ENCODE data around the gene ZNF93.
"Not testable (repeated sequence)": the region's sequence is repeated elsewhere in the genome, so short reads cannot be mapped to it uniquely, and the experiment has no call there.

Gene ZNF93

DNA sequence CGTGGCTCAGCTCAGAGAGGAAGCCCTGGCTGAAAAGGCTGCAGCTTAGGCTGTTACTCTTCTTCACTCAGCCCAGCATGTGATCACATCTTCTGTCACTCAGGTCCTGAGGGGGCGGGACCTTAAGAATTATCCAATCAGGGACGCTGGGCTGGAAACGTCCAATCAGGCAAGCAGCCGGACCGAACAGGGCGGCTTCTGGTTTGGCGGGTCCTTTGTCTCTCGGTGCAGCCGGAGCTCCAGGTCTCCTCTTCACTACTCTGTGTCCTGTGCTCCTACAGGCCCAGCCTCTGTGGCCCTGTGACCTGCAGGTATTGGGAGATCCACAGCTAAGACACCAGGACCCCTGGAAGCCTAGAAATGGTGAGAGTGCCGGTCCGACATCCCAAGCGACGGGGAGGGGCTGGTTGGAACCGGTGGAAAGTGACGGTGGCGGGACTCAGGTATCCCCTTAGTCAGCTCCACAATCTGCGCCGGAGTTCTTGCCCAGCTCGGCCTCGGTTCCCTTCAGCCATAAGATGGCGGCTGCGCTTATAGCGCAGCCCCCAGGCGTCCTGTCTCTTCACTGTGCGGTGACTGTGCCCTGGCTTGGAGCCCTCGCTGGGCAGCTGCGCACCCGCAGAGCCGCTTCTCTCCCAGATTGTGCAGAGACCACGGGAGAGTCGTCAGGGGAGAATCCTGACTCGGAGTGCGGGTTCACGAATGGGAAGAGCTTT is at the start of gene ZNF93:
ZNF93 (plus strand) TSS at position 218 of the 716 bp plus-strand sequence; CDS start at position 361, 143 bp downstream.
- peak within 1 kb of the TSS; percentile 78 for H3K4me3 ChIP-seq (ENCODE audit: low read depth, low read length)
- in situ Hi-C loops (cut with HindIII; ENCODE audit: low sequenced_read_pairs): no loop called here
- peak; percentile 98 for DNase-seq (ENCODE audit: low read depth, low spot score)
- TF ChIP-seq, protein P1, sequence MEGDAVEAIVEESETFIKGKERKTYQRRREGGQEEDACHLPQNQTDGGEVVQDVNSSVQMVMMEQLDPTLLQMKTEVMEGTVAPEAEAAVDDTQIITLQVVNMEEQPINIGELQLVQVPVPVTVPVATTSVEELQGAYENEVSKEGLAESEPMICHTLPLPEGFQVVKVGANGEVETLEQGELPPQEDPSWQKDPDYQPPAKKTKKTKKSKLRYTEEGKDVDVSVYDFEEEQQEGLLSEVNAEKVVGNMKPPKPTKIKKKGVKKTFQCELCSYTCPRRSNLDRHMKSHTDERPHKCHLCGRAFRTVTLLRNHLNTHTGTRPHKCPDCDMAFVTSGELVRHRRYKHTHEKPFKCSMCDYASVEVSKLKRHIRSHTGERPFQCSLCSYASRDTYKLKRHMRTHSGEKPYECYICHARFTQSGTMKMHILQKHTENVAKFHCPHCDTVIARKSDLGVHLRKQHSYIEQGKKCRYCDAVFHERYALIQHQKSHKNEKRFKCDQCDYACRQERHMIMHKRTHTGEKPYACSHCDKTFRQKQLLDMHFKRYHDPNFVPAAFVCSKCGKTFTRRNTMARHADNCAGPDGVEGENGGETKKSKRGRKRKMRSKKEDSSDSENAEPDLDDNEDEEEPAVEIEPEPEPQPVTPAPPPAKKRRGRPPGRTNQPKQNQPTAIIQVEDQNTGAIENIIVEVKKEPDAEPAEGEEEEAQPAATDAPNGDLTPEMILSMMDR (IDR thresholded peaks at IDR 0.05; ENCODE audit: low read depth, low read length): no peak

DNA sequence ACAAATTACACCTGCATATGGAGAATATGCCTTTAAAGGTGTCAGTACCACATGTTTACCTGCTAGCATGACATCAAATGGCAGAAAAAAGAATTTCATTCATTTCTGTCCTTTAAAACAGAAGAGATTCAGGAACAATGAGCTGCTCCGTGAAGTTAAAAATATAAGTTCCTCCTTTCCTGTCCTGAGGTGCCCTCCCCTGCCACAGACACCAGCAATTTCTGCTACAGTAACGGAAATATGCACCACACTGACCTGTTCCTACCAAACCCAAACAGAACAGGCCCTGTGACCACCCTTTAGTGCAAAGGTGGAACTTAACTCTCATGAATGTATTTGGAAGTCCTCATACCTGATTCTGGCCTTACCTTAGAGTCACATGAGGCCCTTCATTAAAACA is 49.0 kb upstream of the ZNF93 start:
- H3K4me3 ChIP-seq (ENCODE audit: low read depth, low read length); in situ Hi-C loops (cut with HindIII; ENCODE audit: low sequenced_read_pairs); DNase-seq (ENCODE audit: low read depth, low spot score): not testable (repeated sequence)

DNA sequence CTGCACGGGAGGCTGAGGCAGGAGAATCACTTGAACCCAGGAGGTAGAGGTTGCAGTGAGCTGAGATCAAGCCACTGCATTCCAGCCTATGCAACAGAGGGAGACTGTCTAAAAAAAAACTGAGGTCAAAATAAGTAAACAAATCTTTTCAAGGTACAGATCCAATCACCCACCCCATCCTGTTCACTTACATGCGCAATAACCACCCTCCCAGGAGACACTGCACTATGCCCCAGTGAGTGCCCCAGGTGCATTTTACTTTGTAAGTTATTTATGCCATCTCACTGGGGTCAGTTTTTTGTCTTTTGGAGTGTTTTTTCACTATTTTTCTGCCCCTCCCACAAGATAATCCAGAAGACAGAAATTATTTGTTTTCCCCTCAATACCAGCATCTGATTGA is 42.0 kb upstream of the ZNF93 start:
- DNase-seq (ENCODE audit: low read depth, low spot score): no peak
- in situ Hi-C loops (cut with HindIII; ENCODE audit: low sequenced_read_pairs): no loop called here
- H3K4me3 ChIP-seq (ENCODE audit: low read depth, low read length): no peak overlapping the region
- TF ChIP-seq, protein P1 (IDR thresholded peaks at IDR 0.05; ENCODE audit: low read depth, low read length): no peak

DNA sequence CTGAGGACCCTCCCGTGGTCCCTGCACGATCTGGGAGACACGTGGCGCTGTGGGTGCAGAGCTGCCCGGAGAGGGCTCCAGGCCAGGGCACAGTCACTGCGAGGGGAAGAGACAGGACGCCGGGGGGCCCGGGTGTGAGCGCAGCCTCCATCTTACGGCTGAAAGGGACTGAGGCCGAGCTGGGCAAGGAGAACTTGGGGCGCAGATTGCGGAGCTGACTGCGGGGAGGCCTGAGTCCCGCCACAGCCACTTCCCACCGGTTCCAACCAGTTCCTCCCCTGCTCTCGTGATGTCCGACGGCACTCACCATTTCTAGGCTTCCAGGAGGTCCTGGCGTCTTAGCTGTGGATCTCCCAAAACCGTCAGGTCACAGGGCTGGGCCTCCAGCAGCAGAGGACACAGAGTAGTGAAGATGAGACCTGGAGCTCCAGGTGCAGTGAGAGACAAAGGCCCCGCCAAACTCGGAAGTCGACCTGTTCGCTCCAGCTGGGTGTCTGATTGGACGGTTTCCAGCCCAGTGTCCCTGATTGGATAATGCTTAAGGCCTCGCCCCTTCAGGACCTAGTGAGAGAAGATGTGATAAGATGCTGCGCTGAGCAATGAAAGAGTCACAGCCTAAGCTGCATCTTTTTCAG is 39.9 kb upstream of the ZNF93 start:
- in situ Hi-C loops (cut with HindIII; ENCODE audit: low sequenced_read_pairs): no loop called here
- DNase-seq (ENCODE audit: low read depth, low spot score): no peak
- TF ChIP-seq, protein P1 (IDR thresholded peaks at IDR 0.05; ENCODE audit: low read depth, low read length): no peak
- H3K4me3 ChIP-seq (ENCODE audit: low read depth, low read length): no peak overlapping the region

DNA sequence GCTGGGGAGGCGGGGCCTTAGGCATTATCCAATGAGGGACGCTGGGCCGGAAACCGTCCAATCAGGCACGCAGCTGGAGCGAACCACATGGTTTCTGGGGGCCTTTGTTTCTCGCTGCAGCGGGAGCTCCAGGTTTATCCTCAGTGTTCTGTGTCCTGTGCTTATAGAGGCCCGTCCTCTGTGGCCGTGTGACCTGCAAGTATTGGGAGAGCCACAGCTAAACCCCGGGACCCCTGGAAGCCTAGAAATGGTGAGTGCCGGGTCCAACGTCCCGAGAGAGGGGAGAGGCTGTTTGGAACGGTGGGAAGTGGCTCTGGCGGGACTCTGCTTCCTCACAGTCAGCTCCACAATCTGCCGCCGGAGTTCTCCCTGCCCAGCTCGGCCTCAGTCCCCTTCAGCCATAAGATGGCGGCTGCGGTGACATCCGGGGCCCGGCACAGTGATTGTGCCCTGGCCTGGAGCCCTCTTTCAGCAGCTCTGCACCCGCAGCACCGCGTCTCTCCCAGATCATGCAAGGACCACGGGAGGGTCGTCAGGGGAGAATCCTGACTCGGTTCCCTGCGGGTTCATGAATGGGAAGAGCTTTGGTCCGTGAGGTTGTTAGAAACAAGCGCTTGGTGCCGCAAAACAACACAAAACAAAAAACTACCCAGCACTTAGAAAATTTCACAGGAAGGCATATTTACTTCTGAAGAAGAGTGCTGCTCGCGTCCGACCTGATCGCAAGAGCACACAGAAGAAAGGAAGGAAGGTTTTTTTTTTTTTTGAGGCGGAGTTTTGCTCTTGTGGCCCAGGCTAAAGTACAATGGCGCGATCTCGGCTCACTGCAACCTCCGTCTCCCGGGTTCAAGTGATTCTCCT is 34.8 kb upstream of the ZNF93 start, which contains the start of gene ZNF253:
ZNF253 (plus strand) TSS at position 133 of the 861 bp plus-strand sequence; CDS start at position 248, 115 bp downstream.
- peak within 1 kb of the TSS; percentile 81 for H3K4me3 ChIP-seq (ENCODE audit: low read depth, low read length)
- in situ Hi-C loops (cut with HindIII; ENCODE audit: low sequenced_read_pairs): no loop called here
- DNase-seq (ENCODE audit: low read depth, low spot score): peak; percentile 94
- TF ChIP-seq, protein P1 (IDR thresholded peaks at IDR 0.05; ENCODE audit: low read depth, low read length): no peak

DNA sequence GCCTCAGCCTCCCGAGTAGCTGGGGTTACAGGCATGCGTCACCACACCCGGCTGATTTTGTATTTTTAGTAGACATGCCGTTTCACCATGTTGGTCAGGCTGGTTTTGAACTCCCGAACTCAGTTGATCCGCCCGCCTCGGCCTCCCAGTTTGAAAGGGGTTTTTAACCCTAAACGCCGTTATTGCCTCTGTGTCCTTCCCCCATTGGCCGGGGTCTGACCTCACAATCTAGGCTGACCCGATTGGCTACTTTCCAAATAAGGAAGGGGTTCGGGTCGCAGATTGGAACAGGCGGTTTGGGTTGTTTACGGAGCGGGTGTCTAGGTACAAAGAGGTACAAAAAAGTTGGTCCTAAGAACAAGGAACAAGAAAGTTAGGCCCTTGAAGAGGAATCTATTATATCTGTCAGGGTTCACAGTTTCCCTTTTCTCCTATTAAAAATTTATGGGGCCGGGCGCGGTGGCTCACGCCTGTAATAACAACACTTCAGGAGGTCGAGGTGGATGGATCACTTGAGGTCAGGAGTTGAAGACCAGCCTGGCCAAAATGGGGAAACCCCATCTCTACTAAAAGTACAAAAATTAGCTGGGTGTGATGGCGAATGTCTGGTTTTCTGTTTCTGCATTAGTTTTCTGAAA is 34.0 kb upstream of the ZNF93 start:
- TF ChIP-seq, protein P1 (IDR thresholded peaks at IDR 0.05; ENCODE audit: low read depth, low read length): no peak
- no peak for DNase-seq (ENCODE audit: low read depth, low spot score)
- in situ Hi-C loops (cut with HindIII; ENCODE audit: low sequenced_read_pairs): no loop called here
- peak overlapping the region; percentile 81 for H3K4me3 ChIP-seq (ENCODE audit: low read depth, low read length)

DNA sequence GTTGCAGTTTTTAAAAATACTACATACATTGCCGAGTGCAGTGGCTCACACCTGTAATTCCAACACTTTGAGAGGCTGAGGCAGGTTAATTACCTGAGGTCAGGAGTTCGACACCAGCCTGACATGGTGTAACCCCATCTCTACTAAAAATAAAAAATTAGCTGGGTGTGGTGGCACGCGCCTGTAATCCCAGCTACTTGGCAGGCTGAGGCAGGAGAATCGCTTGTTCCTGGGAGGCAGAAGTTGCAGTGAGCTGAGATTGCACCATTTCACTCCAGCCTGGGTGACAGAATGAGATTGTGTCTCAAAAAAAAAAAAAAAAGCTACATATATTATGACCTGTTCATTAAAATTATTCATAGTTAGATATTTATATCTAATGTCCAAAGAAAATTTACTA is 30.7 kb upstream of the ZNF93 start:
- DNase-seq (ENCODE audit: low read depth, low spot score); in situ Hi-C loops (cut with HindIII; ENCODE audit: low sequenced_read_pairs); H3K4me3 ChIP-seq (ENCODE audit: low read depth, low read length): not testable (repeated sequence)

Data from astrocyte of the spinal cord (primary cell).